ENCODE measurements around the gene NCKAP5. TPM values are rescaled to one million over a fixed set of nuclear protein-coding genes. Genes with fewer than 3 reads are reported as not detected.

The NCKAP5 gene
- total RNA-seq, 4 donors from 2014 or later: 0.03 to 0.55 (median 0.33) TPM

DNA sequence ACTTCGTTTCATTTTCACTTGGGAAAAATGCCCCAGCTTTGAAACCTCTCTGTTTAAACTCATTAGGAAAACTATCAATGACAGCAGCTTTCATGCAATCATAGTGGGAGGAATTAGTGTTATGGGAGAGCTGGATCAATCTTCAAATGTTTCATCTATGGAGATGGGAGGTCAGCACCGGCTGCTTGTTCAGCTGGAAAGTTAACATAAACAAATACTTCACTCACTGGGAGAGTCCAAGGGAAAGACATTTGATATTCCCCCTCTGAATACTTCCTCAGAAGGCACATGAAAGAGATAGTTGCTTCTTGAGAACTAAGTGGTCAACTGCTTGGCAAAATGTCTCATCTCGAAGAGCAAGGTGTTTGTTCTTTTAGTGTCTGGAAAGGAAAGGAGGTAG lies 905.5 kb downstream of the NCKAP5 start:
- H3K4me3 ChIP-seq: no peak overlapping the region
- no peaks in the 10 kb centered on the region for H3K4me1 ChIP-seq
- DNase-seq: no peak
- ATAC-seq: no peak
- in situ Hi-C loops (cut with MboI; ENCODE audit: low sequenced_read_pairs in 4 of 4) (no loop called here), intact Hi-C loops (cut with DNase I; ENCODE audit: low total_unique reads) (no loop called here)
- no peaks in the 10 kb centered on the region for H3K36me3 ChIP-seq
- no peak for TF ChIP-seq POLR2A (IDR thresholded peaks at IDR 0.05)
- TF ChIP-seq, protein P1, sequence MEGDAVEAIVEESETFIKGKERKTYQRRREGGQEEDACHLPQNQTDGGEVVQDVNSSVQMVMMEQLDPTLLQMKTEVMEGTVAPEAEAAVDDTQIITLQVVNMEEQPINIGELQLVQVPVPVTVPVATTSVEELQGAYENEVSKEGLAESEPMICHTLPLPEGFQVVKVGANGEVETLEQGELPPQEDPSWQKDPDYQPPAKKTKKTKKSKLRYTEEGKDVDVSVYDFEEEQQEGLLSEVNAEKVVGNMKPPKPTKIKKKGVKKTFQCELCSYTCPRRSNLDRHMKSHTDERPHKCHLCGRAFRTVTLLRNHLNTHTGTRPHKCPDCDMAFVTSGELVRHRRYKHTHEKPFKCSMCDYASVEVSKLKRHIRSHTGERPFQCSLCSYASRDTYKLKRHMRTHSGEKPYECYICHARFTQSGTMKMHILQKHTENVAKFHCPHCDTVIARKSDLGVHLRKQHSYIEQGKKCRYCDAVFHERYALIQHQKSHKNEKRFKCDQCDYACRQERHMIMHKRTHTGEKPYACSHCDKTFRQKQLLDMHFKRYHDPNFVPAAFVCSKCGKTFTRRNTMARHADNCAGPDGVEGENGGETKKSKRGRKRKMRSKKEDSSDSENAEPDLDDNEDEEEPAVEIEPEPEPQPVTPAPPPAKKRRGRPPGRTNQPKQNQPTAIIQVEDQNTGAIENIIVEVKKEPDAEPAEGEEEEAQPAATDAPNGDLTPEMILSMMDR (IDR thresholded peaks at IDR 0.05 in 4 of 5, conservative IDR thresholded peaks at IDR 0.05 in 1 of 5): no peak
- H3K27ac ChIP-seq: no peak overlapping the region
- H3K9me3 ChIP-seq: no peaks in the 10 kb centered on the region
- H3K27me3 ChIP-seq: peaks cover 0 to 4% (median 3%) of the 10 kb centered on the region in 3 donors

DNA sequence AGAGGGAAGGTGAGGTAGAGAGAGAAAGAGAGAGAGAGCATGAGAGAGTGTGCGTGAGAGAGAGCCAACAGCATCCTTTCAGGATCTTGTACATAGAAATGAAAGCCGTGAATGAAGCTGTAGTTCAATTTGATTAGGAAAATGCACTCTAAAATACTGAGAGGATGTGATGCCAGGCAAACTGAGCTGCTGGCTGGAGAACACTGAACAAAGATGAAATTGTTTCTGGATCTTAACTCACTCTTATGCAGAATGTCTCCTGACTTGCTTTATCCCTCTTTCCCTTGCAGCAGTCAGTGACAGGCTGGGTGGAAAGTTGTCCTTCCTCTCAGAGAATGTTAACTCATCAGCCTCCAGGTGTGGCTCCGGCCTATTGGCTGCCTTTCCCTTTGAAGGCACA lies 908.9 kb downstream of the NCKAP5 start:
- in situ Hi-C loops (cut with MboI; ENCODE audit: low sequenced_read_pairs in 4 of 4) (no loop called here), intact Hi-C loops (cut with DNase I; ENCODE audit: low total_unique reads) (no loop called here)
- DNase-seq (no peak), ATAC-seq (no peak)
- TF ChIP-seq, protein P1 (IDR thresholded peaks at IDR 0.05 in 4 of 5, conservative IDR thresholded peaks at IDR 0.05 in 1 of 5): no peak
- TF ChIP-seq POLR2A (IDR thresholded peaks at IDR 0.05): no peak
- H3K36me3 ChIP-seq: no peaks in the 10 kb centered on the region
- peaks cover 0 to 3% (median 0%) of the 10 kb centered on the region in 3 donors for H3K27me3 ChIP-seq
- no peak overlapping the region for H3K4me3 ChIP-seq
- H3K27ac ChIP-seq: no peak overlapping the region
- H3K9me3 ChIP-seq: no peaks in the 10 kb centered on the region
- no peaks in the 10 kb centered on the region for H3K4me1 ChIP-seq

DNA sequence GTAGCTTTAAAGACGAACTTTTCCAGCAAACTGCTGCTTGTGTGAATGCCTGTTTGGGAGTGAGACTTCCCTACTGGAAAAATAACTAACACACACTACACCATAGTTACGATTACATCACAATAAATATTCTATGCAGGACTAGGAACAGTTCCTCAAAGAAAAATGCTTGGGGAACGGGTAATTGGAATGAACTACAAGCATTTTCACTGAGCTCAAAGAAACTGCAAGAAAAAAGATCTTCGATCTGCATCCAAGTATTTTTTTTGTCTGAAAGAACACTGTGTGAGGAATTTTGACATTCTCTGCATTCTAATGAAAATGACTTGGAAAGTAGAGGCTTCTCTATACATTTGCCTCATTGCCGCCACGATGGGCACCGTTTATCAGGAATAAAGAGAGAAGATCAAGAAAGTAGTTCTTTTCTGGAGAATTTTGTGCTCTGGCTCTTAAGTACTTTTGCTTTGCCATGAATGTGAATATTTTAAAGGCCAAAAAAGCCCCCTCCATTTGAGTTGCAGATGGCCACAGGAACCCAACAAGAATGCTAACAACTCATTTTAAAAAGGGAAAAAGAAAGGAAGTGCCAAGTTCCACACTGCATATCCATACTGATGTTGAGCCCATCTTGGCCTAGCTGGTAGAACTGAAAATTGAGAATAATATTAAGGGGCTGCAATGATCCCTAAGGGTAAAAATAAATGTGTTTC lies 911.8 kb downstream of the NCKAP5 start:
- Histone ChIP-seq H3K27me3 (peaks cover 0 to 3% (median 0%) of the 10 kb centered on the region in 3 donors), H3K4me3 (no peak overlapping the region), H3K27ac (no peak overlapping the region), H3K36me3 (no peaks in the 10 kb centered on the region), H3K4me1 (no peaks in the 10 kb centered on the region), H3K9me3 (no peaks in the 10 kb centered on the region)
- ATAC-seq: no peak
- intact Hi-C loops (cut with DNase I; ENCODE audit: low total_unique reads): no loop called here
- in situ Hi-C loops (cut with MboI; ENCODE audit: low sequenced_read_pairs in 4 of 4): no loop called here
- no peak for TF ChIP-seq POLR2A (IDR thresholded peaks at IDR 0.05)
- TF ChIP-seq, protein P1 (IDR thresholded peaks at IDR 0.05 in 4 of 5, conservative IDR thresholded peaks at IDR 0.05 in 1 of 5): no peak
- DNase-seq: no peak

DNA sequence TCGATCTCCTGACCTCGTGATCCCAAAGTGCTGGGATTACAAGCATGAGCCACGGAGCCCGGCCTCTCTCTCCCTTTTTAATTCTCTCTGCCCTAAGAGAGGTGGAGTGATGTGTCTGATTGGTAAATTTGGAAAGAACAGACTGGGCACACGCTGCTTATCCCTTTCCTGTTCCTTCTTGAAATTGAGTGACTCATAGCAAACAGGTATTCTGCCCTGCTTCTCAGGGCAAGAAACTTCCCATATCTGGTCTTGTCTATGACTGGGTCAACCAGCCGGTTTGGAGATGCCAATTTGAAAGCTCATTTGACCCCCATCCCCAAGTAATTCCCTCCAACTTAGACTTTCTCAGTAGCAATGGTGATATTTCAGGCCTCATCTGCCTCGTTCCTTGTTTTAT lies 913.3 kb downstream of the NCKAP5 start:
- no peak for DNase-seq
- Histone ChIP-seq H3K9me3 (no peaks in the 10 kb centered on the region), H3K4me3 (no peak overlapping the region), H3K27ac (no peak overlapping the region), H3K36me3 (no peaks in the 10 kb centered on the region), H3K27me3 (no peaks in the 10 kb centered on the region), H3K4me1 (no peaks in the 10 kb centered on the region)
- in situ Hi-C loops (cut with MboI; ENCODE audit: low sequenced_read_pairs in 4 of 4): no loop called here
- no peak for TF ChIP-seq POLR2A (IDR thresholded peaks at IDR 0.05)
- TF ChIP-seq, protein P1 (IDR thresholded peaks at IDR 0.05 in 4 of 5, conservative IDR thresholded peaks at IDR 0.05 in 1 of 5): no peak
- intact Hi-C loops (cut with DNase I; ENCODE audit: low total_unique reads): no loop called here
- ATAC-seq: no peak

DNA sequence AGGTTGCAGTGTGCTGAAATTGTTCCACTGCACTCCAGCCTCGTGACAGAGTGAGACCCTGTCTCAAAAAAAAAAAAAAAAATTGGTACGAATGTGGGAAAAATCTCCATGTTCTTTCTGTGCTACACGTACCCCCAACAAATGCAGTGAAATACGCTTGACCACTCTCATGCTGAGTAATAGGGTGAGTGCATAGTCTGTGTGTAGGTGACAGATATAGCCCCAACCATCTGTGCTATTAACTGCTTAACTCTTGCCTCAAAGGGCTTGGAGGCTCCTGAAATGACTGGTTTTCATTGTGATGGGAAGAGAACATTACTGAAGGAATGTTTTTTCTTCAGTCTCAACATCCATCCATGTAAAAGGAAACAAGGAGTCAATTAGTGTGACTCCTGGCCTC lies 913.9 kb downstream of the NCKAP5 start:
- Histone ChIP-seq H3K4me1 (no peaks in the 10 kb centered on the region), H3K27ac (no peak overlapping the region), H3K27me3 (no peaks in the 10 kb centered on the region), H3K36me3 (no peaks in the 10 kb centered on the region), H3K4me3 (no peak overlapping the region), H3K9me3 (no peaks in the 10 kb centered on the region)
- DNase-seq (no peak), ATAC-seq (no peak)
- intact Hi-C loops (cut with DNase I; ENCODE audit: low total_unique reads): no loop called here
- in situ Hi-C loops (cut with MboI; ENCODE audit: low sequenced_read_pairs in 4 of 4): no loop called here
- TF ChIP-seq POLR2A (IDR thresholded peaks at IDR 0.05): no peak
- TF ChIP-seq, protein P1 (IDR thresholded peaks at IDR 0.05 in 4 of 5, conservative IDR thresholded peaks at IDR 0.05 in 1 of 5): no peak
